Natural killer cell (primary cell): Measurements from ENCODE around the gene TEX14. TPM values are rescaled to one million over a fixed set of nuclear protein-coding genes. Genes with fewer than 3 reads are reported as not detected.

Experiments used
- ATAC-seq, 3 donors: fragments of 150-1000 bp in 2 of 3; fragments of 200-7000 bp in 1 of 3; cut with Tn5 transposase; 1 replicate in 1 of 3; 2 replicates in 2 of 3; pipeline ENCODE4 v1.10.0; 2021; ENCODE audit warnings: mild to moderate bottlenecking in 2 of 3, moderate library complexity in 2 of 3
- DNase-seq, 2 donors: peaks; one replicate each; pipeline versions ENCODE4 v3.0.0 to v3.0.0-alpha.2; 2013 to 2021; ENCODE audit warnings: mixed read lengths in 1 of 2
- H3K27ac ChIP-seq: one replicate; pipeline ENCODE4 v1.5.1; 2013; ENCODE audit warnings: mild to moderate bottlenecking, low read length
- H3K27me3 ChIP-seq: one replicate; pipeline ENCODE4 v1.6.1; 2013; ENCODE audit warnings: low read length; ENCODE audit not compliant: control insufficient read depth, insufficient read depth
- H3K36me3 ChIP-seq: one replicate; pipeline ENCODE4 v1.6.1; 2013; ENCODE audit warnings: low read length; ENCODE audit not compliant: control insufficient read depth, insufficient read depth
- H3K4me1 ChIP-seq: one replicate; pipeline ENCODE4 v1.6.1; 2013; ENCODE audit warnings: low read length; ENCODE audit not compliant: control insufficient read depth, insufficient read depth
- H3K4me3 ChIP-seq: one replicate; pipeline ENCODE4 v1.5.1; 2013; ENCODE audit warnings: low read length
- H3K9me3 ChIP-seq: one replicate; pipeline ENCODE4 v1.6.1; 2013; ENCODE audit warnings: low read length; ENCODE audit not compliant: control insufficient read depth, insufficient read depth
- H3K27ac Mint-ChIP-seq, 2 donors: one replicate each; pipeline ENCODE4 v1.8.0; 2022; ENCODE audit warnings: mild to moderate bottlenecking in 2 of 2, mixed read lengths in 2 of 2, moderate library complexity in 1 of 2
- H3K27me3 Mint-ChIP-seq, 2 donors: one replicate each; pipeline ENCODE4 v1.8.0; 2022; ENCODE audit warnings: low read depth in 2 of 2, mixed read lengths in 2 of 2
- H3K36me3 Mint-ChIP-seq: one replicate; pipeline ENCODE4 v1.8.0; 2022; ENCODE audit warnings: mixed read lengths
- H3K4me1 Mint-ChIP-seq, 2 donors: one replicate each; pipeline ENCODE4 v1.8.0; 2022; ENCODE audit warnings: mixed read lengths in 2 of 2
- H3K4me3 Mint-ChIP-seq: one replicate; pipeline ENCODE4 v1.8.0; 2022; ENCODE audit warnings: mild to moderate bottlenecking, moderate library complexity, mixed read lengths
- H3K9me3 Mint-ChIP-seq, 2 donors: one replicate each; pipeline ENCODE4 v1.8.0; 2022; ENCODE audit warnings: mixed read lengths in 2 of 2
- WGBS: methylation state at CpG from one replicate; pipeline ENCODE4 v1.1.7; 2013; ENCODE audit warnings: missing lambda C conversion rate; ENCODE audit not compliant: insufficient coverage; 5-methylcytosine and 5-hydroxymethylcytosine counted together
- intact Hi-C: fragments of 100-400 bp; cut with micrococcal nuclease; formaldehyde crosslinking; loops from one replicate; pipeline ENCODE4 v1.14.2; 2022
- total RNA-seq, 4 donors: library from RNA; stranded (reverse); fragments of 120-200 nt in 1 of 4; gene quantifications; one replicate each; pipeline versions ENCODE4 v1.2.3 to v1.2.4, GENCODE V29; 2013 to 2022
- TF ChIP-seq, protein P1 (sequence below): fragments of 200-600 bp; IDR thresholded peaks from one replicate; pipeline ENCODE4 v1.8.0; 2022; ENCODE audit warnings: antibody characterized with exemption

The TEX14 gene
- total RNA-seq, 3 donors from 2014 or later (not counting 1 experiment from before 2014, with no cell fraction given) = 0.29 to 1.1 (median 0.89) TPM

DNA sequence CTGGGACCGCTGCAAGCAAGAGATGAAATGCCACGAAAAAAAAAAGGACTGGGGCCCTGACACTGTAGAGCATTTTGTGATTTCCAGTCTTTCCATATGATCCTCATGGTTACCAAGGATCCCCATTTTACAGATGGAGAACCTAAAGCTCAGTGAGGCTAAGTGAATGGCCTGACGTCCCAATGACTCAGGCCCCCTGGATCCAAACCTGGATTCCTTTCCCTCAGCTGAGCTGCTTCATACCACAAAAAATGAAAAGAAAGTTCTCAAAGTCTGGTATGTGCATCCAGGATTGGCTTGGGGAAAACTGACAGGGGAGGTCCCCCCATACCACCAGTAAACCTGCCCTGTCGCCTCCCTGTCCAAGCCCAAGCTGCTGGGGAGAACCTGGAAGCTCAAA lies 80.5 kb downstream of the TEX14 start:
- TF ChIP-seq, protein P1, sequence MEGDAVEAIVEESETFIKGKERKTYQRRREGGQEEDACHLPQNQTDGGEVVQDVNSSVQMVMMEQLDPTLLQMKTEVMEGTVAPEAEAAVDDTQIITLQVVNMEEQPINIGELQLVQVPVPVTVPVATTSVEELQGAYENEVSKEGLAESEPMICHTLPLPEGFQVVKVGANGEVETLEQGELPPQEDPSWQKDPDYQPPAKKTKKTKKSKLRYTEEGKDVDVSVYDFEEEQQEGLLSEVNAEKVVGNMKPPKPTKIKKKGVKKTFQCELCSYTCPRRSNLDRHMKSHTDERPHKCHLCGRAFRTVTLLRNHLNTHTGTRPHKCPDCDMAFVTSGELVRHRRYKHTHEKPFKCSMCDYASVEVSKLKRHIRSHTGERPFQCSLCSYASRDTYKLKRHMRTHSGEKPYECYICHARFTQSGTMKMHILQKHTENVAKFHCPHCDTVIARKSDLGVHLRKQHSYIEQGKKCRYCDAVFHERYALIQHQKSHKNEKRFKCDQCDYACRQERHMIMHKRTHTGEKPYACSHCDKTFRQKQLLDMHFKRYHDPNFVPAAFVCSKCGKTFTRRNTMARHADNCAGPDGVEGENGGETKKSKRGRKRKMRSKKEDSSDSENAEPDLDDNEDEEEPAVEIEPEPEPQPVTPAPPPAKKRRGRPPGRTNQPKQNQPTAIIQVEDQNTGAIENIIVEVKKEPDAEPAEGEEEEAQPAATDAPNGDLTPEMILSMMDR = no peak
- no peak for ATAC-seq
- H3K36me3 ChIP-seq = no peaks in the 10 kb centered on the region
- no peaks in the 10 kb centered on the region for H3K36me3 Mint-ChIP-seq
- no peak for DNase-seq
- no peak overlapping the region for H3K27ac ChIP-seq
- no peaks in the 10 kb centered on the region for H3K4me1 Mint-ChIP-seq
- no peaks in the 10 kb centered on the region for H3K27me3 ChIP-seq
- H3K27me3 Mint-ChIP-seq = no peaks in the 10 kb centered on the region
- 90% methylated on average over 4 of the region's 4 CpGs for WGBS
- no peaks in the 10 kb centered on the region for H3K9me3 Mint-ChIP-seq
- intact Hi-C loops = no loop called here
- no peaks in the 10 kb centered on the region for H3K4me1 ChIP-seq
- H3K9me3 ChIP-seq = no peaks in the 10 kb centered on the region
- no peak overlapping the region for H3K4me3 Mint-ChIP-seq
- no peak overlapping the region for H3K4me3 ChIP-seq
- no peak overlapping the region for H3K27ac Mint-ChIP-seq

DNA sequence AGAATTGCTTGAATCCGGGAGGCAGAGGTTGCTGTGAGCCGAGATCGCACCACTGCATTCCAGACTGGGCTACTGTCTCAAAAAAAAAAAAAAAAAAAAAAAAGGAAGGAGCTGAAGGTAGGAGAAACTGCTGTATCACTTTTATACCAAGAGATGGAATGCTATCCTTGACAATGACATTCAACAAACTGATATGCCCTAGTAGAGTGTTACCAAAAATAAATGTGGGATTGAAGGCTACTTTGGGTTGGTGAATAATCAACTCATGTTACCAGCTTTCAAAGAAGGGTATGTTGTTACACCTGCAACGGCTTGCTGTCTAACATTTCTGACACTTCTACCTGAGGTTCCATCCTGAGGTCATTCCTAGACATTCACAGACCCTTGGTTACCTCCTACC lies 84.9 kb downstream of the TEX14 start:
- DNase-seq (no peak), ATAC-seq (no peak)
- intact Hi-C loops = no loop called here
- H3K27ac Mint-ChIP-seq = no peak overlapping the region
- peaks cover 0 to 5% of the 10 kb centered on the region in 2 donors for H3K27me3 Mint-ChIP-seq
- no peak overlapping the region for H3K27ac ChIP-seq
- TF ChIP-seq, protein P1 = no peak
- no peaks in the 10 kb centered on the region for H3K27me3 ChIP-seq
- H3K36me3 ChIP-seq = no peaks in the 10 kb centered on the region
- no peaks in the 10 kb centered on the region for H3K9me3 Mint-ChIP-seq
- 94% methylated on average over 3 of the region's 4 CpGs for whole genome bisulfite sequencing
- H3K4me3 ChIP-seq = no peak overlapping the region
- no peaks in the 10 kb centered on the region for H3K4me1 ChIP-seq
- no peaks in the 10 kb centered on the region for H3K9me3 ChIP-seq
- no peak overlapping the region for H3K4me3 Mint-ChIP-seq
- H3K36me3 Mint-ChIP-seq = no peaks in the 10 kb centered on the region
- H3K4me1 Mint-ChIP-seq = no peaks in the 10 kb centered on the region

DNA sequence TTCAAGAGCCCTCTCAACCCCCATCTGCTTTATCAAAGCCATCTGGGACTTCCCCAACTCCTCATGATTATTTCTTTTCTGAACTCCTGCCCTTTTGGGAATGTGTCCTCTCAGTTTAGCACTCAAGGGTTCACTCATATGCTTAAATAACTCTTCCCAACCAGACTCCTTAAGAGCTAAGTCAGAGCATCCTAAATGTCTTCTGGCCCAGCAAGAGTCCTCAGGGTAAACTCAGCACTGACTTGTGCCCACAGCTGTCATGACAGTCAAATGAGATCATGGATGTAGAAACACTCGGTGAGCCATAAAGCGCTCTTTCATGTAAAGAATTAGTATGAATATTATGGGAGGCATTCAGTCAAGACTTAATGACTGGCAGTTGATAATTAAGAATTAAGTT lies 85.9 kb downstream of the TEX14 start:
- no peak overlapping the region for H3K27ac ChIP-seq
- DNase-seq (no peak), ATAC-seq (no peak)
- WGBS = 95% methylated on average over 2 of the region's 2 CpGs
- TF ChIP-seq, protein P1 = no peak
- H3K27me3 ChIP-seq = no peaks in the 10 kb centered on the region
- no peaks in the 10 kb centered on the region for H3K4me1 ChIP-seq
- H3K27ac Mint-ChIP-seq = no peak overlapping the region
- H3K36me3 Mint-ChIP-seq = no peaks in the 10 kb centered on the region
- no peaks in the 10 kb centered on the region for H3K9me3 Mint-ChIP-seq
- no peaks in the 10 kb centered on the region for H3K4me1 Mint-ChIP-seq
- no peak overlapping the region for H3K4me3 ChIP-seq
- H3K36me3 ChIP-seq = no peaks in the 10 kb centered on the region
- H3K9me3 ChIP-seq = no peaks in the 10 kb centered on the region
- peaks cover 0 to 5% of the 10 kb centered on the region in 2 donors for H3K27me3 Mint-ChIP-seq
- intact Hi-C loops = no loop called here
- H3K4me3 Mint-ChIP-seq = no peak overlapping the region

DNA sequence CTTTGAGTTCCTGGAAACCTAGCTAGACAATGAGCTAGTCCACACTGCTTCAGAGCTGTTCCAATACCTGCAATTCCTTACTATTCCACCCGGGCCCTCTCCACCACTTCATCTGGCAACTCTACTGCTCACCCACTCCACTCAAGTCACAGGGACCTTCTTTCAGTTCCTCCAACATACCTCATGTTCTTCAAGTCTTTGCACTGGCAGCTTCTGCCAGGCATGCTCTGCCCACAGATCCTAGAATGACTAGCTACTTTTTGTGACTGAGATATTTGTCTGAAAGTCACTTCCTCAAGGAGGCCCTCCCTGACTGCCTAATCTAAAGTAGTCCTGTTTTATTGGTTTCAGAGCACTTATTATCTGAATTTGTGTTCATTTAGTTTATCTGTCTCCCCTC lies 86.4 kb downstream of the TEX14 start:
- no peaks in the 10 kb centered on the region for H3K9me3 ChIP-seq
- H3K4me3 ChIP-seq = no peak overlapping the region
- no peaks in the 10 kb centered on the region for H3K36me3 Mint-ChIP-seq
- H3K4me1 Mint-ChIP-seq = no peaks in the 10 kb centered on the region
- H3K27ac Mint-ChIP-seq = no peak overlapping the region
- intact Hi-C loops = no loop called here
- H3K9me3 Mint-ChIP-seq = no peaks in the 10 kb centered on the region
- H3K4me3 Mint-ChIP-seq = no peak overlapping the region
- H3K4me1 ChIP-seq = no peaks in the 10 kb centered on the region
- H3K27ac ChIP-seq = no peak overlapping the region
- WGBS = 83% methylated on average over 1 of the region's 1 CpG
- no peaks in the 10 kb centered on the region for H3K36me3 ChIP-seq
- TF ChIP-seq, protein P1 = no peak
- H3K27me3 Mint-ChIP-seq = peaks cover 0 to 5% of the 10 kb centered on the region in 2 donors
- DNase-seq (no peak), ATAC-seq (no peak)
- H3K27me3 ChIP-seq = no peaks in the 10 kb centered on the region
